Mesothelial cell of epicardium (in vitro differentiated cells): Measurements from ENCODE around the gene TECPR2. TPM values are rescaled to one million over a fixed set of nuclear protein-coding genes. Genes with fewer than 3 reads are reported as not detected.
A peak's percentile ranks its signal among the peaks of the same experiment; 100 is the strongest.
"Not testable (repeated sequence)": the region's sequence is repeated elsewhere in the genome, so short reads cannot be mapped to it uniquely, and the experiment has no call there.

ENCODE experiments used
- DNase-seq, 2 experiments: peaks; one replicate each; pipeline ENCODE4 v3.0.0; 2021; ENCODE audit warnings: low spot score in 2 of 2; ENCODE audit not compliant: unreplicated experiment in 2 of 2
- H3K27ac Mint-ChIP-seq: 2 replicates; pipeline ENCODE4 v1.8.0; 2021; ENCODE audit warnings: mixed read lengths
- H3K27me3 Mint-ChIP-seq: 2 replicates; pipeline ENCODE4 v1.8.0; 2021; ENCODE audit warnings: low read depth, mixed read lengths
- H3K36me3 Mint-ChIP-seq: 2 replicates; pipeline ENCODE4 v1.8.0; 2021; ENCODE audit warnings: mixed read lengths
- H3K4me1 Mint-ChIP-seq: 2 replicates; pipeline ENCODE4 v1.8.0; 2021; ENCODE audit warnings: mixed read lengths
- H3K4me3 Mint-ChIP-seq: 2 replicates; pipeline ENCODE4 v1.8.0; 2021; ENCODE audit warnings: mild to moderate bottlenecking, moderate library complexity, mixed read lengths
- H3K9me3 Mint-ChIP-seq: 2 replicates; pipeline ENCODE4 v1.8.0; 2021; ENCODE audit warnings: mixed read lengths
- total RNA-seq: library from RNA; stranded (reverse); gene quantifications from 3 replicates; pipeline ENCODE4 v1.2.1, GENCODE V29; 2021
- TF ChIP-seq, protein P1 (sequence below): fragments of 200-600 bp; sonication (generic); IDR thresholded peaks from one replicate; pipeline ENCODE4 v1.5.0; 2021; ENCODE audit warnings: antibody characterized with exemption; ENCODE audit not compliant: unreplicated experiment

TECPR2 gene
- total RNA-seq, 1 donor from 2014 or later: 30.0 TPM

DNA sequence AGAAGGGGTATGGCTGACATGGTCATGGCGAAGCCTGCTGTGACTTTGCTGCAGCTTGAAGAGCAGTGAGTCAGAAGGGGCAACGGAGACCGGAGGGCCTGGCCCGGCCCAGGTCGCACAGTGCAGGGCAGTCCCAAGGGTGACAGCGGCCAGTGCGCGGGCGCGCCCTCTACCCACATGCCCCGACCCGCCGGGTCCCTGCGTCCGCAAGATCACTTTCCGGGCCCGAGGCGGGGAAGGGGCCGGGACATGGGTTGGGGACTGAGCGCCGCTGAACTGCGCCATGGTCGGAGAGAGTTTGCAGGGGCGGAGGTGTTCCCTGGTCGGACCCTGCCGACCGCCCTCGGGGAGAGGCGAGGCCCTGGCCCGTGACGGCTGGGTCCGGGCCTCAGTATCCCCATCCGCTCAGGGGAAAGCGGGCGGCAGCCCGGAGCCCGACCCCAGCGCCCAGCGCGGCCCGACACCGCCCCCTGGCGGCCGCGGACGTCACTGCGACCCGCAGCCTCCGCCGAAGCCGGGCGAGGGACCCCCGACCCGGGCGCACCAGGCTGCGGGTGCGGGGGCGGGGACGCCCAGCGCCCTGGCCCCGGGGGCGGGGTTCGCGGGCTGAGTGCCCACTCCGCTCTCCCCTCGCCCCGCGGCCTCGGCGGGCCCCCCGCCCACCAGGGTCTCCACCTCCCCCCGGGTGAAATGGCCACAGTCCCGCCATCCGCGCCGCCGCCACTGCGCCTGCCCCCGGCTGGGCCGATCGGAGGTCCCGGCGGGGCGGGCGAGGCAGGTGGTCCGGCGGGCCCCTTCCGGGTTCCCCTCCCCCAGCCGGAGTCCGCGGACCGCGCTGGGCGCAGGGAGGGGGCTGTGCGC, 154.0 kb downstream of the TECPR2 start:
- Mint-ChIP-seq H3K27me3 (no peaks in the 10 kb centered on the region), H3K36me3 (no peaks in the 10 kb centered on the region), H3K4me3 (peak overlapping the region; percentile 82), H3K27ac (peak overlapping the region; percentile 47), H3K4me1 (peaks cover 2% of the 10 kb centered on the region), H3K9me3 (no peaks in the 10 kb centered on the region)
- DNase-seq: peak; percentile 56 to 91
- TF ChIP-seq, protein P1, sequence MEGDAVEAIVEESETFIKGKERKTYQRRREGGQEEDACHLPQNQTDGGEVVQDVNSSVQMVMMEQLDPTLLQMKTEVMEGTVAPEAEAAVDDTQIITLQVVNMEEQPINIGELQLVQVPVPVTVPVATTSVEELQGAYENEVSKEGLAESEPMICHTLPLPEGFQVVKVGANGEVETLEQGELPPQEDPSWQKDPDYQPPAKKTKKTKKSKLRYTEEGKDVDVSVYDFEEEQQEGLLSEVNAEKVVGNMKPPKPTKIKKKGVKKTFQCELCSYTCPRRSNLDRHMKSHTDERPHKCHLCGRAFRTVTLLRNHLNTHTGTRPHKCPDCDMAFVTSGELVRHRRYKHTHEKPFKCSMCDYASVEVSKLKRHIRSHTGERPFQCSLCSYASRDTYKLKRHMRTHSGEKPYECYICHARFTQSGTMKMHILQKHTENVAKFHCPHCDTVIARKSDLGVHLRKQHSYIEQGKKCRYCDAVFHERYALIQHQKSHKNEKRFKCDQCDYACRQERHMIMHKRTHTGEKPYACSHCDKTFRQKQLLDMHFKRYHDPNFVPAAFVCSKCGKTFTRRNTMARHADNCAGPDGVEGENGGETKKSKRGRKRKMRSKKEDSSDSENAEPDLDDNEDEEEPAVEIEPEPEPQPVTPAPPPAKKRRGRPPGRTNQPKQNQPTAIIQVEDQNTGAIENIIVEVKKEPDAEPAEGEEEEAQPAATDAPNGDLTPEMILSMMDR: peak; percentile 98

DNA sequence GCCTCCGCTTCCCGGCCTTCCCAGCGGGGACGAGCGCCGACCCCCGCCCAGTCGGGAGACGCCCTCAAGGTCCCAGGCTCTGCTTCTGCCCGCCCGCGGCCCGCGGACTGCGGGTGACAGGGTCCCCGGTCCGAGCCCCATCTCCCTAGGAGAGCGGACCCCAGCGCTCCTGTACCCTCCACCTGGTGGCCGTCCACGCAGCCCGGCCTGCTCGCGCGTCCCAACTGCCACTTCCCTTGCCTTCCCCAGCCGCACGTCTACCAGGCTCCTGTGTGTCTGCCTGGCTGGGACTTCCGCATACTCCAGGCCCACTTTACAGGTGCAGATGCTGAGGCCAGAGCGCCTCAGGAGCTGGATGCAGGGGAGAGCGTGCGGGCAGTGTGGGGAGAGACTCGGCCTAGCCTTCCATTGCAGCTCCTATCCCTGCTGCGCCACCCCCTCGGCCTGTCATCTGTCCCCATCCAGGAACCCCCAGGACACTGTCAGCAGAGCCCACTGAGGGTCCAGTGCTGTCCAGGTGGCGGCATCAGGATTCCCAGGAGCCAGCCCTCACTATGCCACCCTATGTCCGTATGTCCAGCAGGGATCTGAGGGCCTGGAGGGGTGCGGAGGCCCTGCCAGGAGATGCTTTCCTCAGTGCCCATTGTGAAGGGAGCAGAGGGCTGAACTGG, 154.8 kb downstream of the TECPR2 start:
- no peaks in the 10 kb centered on the region for H3K36me3 Mint-ChIP-seq

GRCh38 chr14:102518063-102518648, 155.4 kb downstream of the TECPR2 start:
- peaks cover 2% of the 10 kb centered on the region for H3K4me1 Mint-ChIP-seq
- H3K27ac Mint-ChIP-seq: no peak overlapping the region
- no peaks in the 10 kb centered on the region for H3K9me3 Mint-ChIP-seq
- no peaks in the 10 kb centered on the region for H3K27me3 Mint-ChIP-seq
- TF ChIP-seq, protein P1: no peak
- DNase-seq: no peak
- H3K36me3 Mint-ChIP-seq: no peaks in the 10 kb centered on the region
- H3K4me3 Mint-ChIP-seq: peak overlapping the region; percentile 78

More for the DNA sequence above, 154.8 kb downstream of the TECPR2 start:
- Mint-ChIP-seq H3K4me3 (peak overlapping the region; percentile 78), H3K9me3 (no peaks in the 10 kb centered on the region), H3K27ac (no peak overlapping the region), H3K4me1 (peaks cover 2% of the 10 kb centered on the region), H3K27me3 (no peaks in the 10 kb centered on the region)
- peak in 1 of 2 experiments; percentile 58 for DNase-seq
- TF ChIP-seq, protein P1: no peak

DNA sequence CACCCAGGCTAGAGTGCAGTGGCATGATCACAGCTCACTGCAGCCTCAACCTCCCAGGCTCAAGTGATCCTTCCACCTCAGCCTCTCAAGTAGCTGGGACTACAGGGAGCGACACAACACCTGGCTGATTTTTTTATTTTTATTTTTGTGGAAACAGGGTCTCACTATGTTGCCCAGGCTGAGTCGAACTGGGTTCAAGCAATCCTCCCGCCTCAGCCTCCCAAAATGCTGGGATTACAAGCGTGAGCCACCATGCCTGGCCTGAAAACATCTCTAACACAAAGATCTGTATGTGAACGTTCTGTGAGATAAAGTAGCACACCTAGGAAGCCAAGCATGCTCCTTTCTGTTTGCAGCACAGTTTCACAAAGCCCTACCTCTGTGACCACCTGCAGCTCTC, 157.0 kb downstream of the TECPR2 start:
- not testable (repeated sequence) for H3K4me3 Mint-ChIP-seq, H3K4me1 Mint-ChIP-seq, H3K27ac Mint-ChIP-seq

DNA sequence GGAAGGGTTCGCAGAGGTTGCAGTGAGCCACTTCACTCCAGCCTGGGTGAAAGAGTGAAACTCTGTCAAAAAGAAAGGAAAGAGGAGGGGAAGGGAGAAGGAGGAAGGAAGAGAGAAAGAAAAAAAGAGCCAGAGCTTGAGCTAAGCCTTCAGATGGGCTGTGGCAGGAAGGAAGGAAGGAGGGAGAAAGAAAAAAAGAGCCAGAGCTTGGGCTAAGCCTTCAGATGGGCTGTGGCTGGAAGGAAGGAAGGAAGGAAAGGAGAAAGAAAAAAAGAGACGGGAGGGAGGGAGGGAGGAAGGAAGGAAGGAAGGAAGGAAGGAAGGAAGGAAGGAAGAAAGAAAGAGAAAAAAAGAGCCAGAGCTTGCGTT, 160.4 kb downstream of the TECPR2 start:
- TF ChIP-seq, protein P1: no peak
- Mint-ChIP-seq H3K4me3 (no peak overlapping the region), H3K27ac (no peak overlapping the region), H3K36me3 (no peaks in the 10 kb centered on the region), H3K4me1 (peaks cover 9% of the 10 kb centered on the region), H3K9me3 (no peaks in the 10 kb centered on the region), H3K27me3 (no peaks in the 10 kb centered on the region)
- DNase-seq: no peak

More for the DNA sequence above, 157.0 kb downstream of the TECPR2 start:
- H3K27me3 Mint-ChIP-seq, H3K9me3 Mint-ChIP-seq, DNase-seq, H3K36me3 Mint-ChIP-seq: not testable (repeated sequence)
